Effector CD4-positive, alpha-beta T cell (primary cell): ENCODE results near the gene GRIN2C.

ENCODE experiments used
- DNase-seq: peaks from one replicate; pipeline ENCODE4 v3.0.0-alpha.2; 2020

Gene GRIN2C

GRCh38 chr17:74796211-74796610 lies 63.5 kb downstream of the GRIN2C start:
- DNase-seq, result no peak

GRCh38 chr17:74795327-74796020 lies 64.2 kb downstream of the GRIN2C start:
- no peak for DNase-seq

- DNase-seq, result no peak
Observed at GRCh38 chr17:74792586-74793105, 67.0 kb downstream of the GRIN2C start.
